Esophagus squamous epithelium (tissue), 4 donors: ENCODE data around the gene SERPINA5.

ENCODE experiments used
- CTCF ChIP-seq, 6 experiments: fragments of 450-650 bp in 4 of 6; fragments of 200-600 bp in 2 of 6; sonication (generic) in 2 of 6; IDR thresholded peaks; one replicate each; pipeline ENCODE4 v1.5.1; 2016 to 2019; ENCODE audit warnings: antibody characterized with exemption in 6 of 6, mild to moderate bottlenecking in 4 of 6, moderate library complexity in 4 of 6
- POLR2A ChIP-seq, 4 donors: fragments of 450-650 bp; IDR thresholded peaks; one replicate each; pipeline ENCODE4 v1.6.1; 2017; ENCODE audit warnings: antibody characterized with exemption in 4 of 4, mild to moderate bottlenecking in 4 of 4, moderate library complexity in 3 of 4

- TF ChIP-seq CTCF (IDR thresholded peaks at IDR 0.05) = no peak
- TF ChIP-seq POLR2A (IDR thresholded peaks at IDR 0.05) = no peak
Observed at GRCh38 chr14:94615254-94615653, 34.0 kb downstream of the SERPINA5 start.
